ENCODE results near the gene IFNAR2.

The IFNAR2 gene

DNA sequence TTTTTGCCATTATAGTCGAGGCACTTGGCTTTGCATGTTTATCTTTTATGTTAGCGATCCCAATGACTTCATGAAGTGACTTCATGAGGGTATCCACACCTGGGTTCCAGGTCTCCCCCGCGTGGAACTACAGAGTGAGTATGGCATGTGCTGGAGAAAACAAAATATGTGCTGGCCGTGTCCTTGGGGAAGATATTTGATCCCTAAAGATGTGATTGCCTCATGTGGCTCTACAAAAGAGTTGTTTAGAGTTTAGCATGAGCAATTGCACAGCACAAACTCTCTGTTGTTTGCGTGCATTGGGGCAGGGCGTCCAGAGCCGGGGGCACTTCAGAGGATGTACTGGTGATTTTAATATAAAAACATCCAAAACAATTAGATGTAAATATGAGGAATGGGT, 41.2 kb downstream of the IFNAR2 start:
- no peak for DNase-seq

DNA sequence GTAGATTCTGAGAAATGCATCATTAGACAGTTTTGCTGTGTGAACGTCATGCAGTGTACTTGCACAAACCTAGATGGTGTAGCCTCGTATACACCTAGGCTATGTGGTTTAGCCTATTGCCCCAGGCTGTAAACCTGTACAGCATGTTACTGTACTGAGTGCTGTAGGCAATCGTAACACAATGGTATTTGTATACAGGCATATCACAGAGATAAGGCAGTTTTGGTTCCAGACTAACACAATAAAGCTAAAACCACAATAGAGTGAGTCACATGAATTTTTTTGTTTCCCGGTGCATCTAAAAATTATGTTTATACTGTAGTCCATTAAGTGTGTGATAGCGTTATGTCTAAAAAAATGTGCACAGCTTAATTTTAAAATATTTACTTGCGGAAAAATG, 43.3 kb downstream of the IFNAR2 start:
- no peak for DNase-seq

DNA sequence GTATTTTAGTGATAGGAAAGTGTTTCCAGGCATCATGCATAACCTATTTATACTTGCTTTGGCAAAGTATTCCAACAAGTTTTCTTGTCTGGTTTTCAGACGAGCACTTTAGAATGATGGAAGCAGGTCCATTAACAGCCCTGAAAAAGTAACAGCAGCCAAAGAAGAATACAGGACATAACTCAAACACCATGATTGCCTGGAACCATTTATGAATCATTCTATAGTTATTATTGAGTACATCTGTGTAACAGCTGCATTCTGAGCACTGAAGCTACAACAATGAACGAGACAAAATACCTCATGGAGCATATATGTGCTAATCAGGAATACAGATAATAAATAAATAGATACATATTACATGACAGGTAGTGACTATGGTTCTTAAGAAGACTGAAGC, 49.0 kb downstream of the IFNAR2 start:
- no peak for DNase-seq

DNA sequence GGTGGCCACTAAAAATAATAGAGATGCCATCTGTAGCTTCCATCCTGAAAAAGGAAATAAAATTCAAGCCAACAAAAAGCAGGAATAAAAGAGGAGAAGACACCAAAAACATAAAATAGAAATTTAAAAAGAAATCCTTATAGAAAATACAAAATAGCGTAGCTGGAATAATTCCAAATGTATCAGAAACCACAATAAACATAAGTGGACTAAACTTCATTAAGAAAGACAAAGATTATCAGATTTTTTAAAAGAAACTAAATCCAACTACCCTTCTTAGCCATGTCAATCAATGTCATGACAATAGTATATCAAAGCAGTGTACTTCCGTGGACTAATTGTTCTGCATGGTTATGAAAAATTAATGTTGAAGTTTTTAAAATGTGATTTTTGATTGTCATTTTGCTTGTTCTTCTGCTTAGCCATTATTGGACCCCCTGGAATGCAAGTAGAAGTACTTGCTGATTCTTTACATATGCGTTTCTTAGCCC, 49.6 kb downstream of the IFNAR2 start:
- no peak for DNase-seq
